Measurements from ENCODE around the gene CCBE1.

CCBE1 gene

DNA sequence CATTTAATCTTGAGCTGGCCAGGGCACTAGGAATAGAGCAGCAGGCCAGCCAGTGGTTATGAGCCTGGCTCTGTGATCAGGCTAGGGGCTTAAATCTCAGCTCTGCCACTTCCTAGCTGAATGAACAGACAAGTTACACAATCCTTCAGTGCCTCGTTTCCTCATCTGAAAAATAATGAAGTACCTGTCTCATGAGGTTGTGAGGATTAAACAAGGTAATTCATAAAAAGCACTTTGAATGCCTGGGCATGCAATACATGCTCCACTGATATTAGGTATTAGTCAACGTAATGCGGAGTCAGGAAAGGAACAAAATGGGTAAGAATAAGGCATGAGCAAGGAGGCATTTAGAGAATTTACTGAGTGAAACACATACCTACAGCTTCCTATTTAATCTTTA, 100.2 kb downstream of the CCBE1 start:
- no peak overlapping the region for H3K27ac ChIP-seq
- no peak for DNase-seq (ENCODE audit: low read depth, low spot score)

DNA sequence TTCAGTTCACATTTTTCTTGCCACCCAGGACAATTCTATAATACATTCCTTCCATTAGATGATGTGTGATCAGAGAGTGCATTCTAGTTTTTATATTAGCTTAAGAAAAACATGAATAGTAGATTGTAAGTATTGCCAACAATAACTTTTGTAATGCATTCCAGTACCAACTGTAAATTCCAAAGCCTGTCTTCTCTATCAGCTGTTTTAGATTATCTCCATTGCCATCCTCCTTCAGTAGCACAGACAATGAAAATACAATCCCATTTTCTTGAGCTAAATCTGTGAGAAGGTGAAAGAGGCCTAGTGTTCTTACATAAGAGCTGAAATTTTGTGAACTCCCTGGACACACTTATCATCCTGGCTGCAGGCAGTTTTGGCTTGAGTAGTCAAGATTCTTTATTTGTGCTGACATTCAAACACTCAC, 103.9 kb downstream of the CCBE1 start:
- no peak for DNase-seq (ENCODE audit: low read depth, low spot score)
- no peak overlapping the region for H3K27ac ChIP-seq

DNA sequence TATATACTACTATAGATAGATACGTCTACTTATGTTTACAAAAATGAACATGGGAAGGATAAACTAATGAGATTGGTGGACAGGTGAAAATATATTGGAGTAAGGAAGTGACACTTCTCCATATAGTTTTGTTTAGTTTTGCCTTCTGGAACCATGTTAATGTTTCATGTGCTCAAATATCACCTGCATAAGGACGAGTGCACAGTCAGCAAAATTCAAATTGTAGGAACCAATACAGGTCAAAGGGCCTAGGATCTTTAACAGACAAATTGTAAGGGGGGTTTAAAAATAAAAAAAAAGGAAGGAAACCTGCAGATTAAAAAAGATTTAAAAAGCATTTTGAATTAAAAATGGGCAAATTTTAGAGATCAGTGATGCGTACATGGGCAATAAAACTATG, 104.6 kb downstream of the CCBE1 start:
- DNase-seq (ENCODE audit: low read depth, low spot score) = no peak
- no peak overlapping the region for H3K27ac ChIP-seq

DNA sequence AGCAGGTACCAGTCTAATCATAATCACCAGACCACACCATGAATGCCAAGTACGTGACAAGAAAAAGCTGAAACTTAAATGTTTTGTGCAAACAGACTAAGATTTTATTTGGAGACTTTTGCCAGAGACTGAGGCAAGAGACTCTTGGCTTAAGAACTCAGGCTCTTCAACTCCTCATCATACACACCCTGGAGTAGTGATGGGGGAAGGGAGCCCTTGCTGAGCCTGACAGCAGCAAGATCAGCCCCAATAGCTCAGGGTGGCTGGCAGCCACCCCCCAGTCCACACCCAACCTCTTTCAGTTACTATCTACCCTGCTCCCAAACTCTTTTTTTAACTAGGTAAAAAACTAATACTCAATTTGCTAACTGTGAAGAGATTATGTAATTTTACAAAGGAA, 114.8 kb downstream of the CCBE1 start:
- no peak for DNase-seq (ENCODE audit: low read depth, low spot score)
- H3K27ac ChIP-seq = no peak overlapping the region

DNA sequence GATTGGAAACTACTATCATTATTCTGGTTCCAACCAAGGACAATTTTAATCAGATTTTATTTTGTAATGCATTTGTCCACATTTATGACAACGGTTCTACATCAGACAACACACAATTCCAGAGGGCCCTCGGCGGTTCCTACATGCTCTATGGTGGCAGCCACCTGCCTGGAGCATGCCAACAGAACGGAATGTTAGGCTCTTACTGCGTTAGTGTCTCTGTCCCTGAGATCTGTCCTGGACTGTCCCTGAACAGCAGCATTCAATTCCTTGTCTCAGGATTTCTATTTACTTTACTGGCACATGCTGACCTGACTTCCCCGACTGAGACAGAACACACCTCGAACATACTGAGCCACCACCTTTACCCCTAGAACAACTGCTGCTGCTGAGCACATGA, 117.7 kb downstream of the CCBE1 start:
- no peak overlapping the region for H3K27ac ChIP-seq
- no peak for DNase-seq (ENCODE audit: low read depth, low spot score)

DNA sequence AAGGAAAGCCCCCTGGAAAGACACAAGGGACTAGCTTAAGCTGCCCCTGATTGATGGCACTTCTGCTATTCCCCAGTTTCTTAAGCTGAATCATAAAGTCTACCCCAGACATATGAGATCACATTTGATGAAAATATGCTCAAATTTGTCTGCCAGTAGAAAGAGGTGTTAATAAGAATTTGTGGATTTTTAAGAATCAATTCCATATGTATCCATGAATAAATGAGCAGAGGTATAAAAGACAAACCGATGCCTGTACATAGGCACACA, 119.9 kb downstream of the CCBE1 start:
- no peak overlapping the region for H3K27ac ChIP-seq
- no peak for DNase-seq (ENCODE audit: low read depth, low spot score)

DNA sequence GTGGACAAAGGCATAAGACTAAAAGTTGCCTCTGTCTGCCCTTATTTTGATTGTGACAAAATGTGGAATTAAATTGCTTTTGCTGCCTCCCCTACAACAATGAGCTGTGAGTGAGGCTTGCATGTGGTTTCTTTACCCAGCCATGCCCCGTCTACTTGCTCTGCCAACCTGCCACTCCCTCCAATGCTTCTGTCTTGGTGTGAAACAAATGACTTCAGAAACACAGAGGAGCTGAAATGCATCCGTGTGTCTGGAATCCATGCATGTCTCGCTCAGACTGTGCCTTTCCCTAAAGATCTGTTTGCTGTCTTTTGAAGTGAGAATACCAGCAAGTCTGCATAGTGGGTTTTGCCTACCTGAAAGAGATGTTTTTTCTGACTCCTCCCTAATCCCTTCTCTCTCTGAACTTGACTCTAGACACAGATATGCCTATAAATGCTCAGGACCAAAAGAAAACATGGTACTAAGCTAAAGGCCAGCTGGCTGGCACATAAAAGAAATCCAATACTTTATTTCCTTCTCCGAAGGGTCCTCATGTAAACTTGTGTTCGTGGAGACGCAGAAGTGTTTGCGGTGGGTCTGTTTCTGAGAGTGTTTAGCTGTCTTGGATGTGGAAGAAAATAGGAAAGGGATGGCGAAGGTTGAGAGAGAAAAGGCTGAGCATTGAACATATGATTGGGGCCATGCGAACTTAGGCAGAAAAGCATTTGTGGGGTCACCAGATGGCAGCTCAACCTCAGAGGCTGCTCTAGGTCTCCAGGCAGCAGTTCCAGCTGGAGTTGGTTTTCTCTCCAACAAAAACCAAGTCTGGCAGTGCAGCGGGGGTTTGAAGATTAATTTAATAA, 120.5 kb downstream of the CCBE1 start:
- no peak overlapping the region for H3K27ac ChIP-seq
- DNase-seq (ENCODE audit: low read depth, low spot score) = no peak

DNA sequence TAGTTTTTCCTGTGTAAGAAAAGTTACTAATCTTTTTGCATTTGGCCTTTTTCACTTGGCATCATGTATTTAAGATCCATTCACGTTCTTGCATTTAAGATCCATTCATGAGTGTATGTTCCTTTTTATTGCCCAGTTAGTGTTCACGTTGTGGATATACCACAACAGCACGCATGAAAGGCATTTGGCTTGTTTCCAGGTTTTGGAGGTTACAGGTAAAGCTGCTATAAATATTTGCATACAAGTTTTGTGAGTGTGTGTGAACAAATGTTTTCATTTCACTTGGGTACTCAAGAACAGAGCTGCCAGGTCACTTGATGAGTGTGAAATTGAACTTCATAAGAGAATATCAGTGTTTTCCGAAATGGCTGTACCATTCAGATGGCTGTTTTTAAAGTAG, 121.2 kb downstream of the CCBE1 start:
- no peak for DNase-seq (ENCODE audit: low read depth, low spot score)
- H3K27ac ChIP-seq = no peak overlapping the region

DNA sequence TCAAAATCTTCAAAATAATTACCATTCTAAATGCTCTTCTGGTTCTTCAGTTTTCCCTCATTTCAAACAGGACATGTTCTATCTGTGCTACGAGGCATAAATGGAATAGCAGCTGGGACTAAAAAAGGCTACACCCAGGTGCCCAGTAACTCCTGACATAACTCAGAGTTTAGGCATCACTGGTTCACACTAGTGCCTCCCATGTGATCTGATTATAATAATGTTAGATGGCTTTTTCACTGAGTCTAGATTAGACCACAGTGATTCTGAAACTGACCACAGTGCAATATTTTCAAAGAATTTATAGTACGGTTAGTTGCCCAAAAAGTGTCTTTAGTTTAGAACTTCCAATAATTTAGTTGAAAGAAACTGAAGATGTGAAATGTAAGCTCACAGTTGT, 123.3 kb downstream of the CCBE1 start:
- DNase-seq (ENCODE audit: low read depth, low spot score) = no peak
- H3K27ac ChIP-seq = no peak overlapping the region

DNA sequence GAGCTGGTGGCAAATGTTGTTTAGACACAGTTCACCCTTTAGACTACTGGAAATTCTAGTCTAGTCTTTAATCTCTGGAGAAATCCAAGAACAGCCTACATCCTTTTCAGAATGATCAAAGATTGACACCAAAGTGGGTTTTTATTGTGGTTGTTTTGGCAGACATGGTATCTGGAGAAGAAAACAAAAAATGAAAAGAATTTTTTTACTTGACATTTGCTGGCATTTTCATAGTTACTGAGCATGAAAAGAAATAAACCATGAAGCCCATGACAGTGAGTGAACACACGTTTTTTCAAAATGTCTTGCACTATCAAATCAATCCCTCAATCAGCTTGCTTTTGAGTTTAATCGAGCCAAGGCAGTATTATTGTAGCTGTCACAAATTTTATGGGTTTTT, 125.3 kb downstream of the CCBE1 start:
- DNase-seq (ENCODE audit: low read depth, low spot score) = no peak
- no peak overlapping the region for H3K27ac ChIP-seq

DNA sequence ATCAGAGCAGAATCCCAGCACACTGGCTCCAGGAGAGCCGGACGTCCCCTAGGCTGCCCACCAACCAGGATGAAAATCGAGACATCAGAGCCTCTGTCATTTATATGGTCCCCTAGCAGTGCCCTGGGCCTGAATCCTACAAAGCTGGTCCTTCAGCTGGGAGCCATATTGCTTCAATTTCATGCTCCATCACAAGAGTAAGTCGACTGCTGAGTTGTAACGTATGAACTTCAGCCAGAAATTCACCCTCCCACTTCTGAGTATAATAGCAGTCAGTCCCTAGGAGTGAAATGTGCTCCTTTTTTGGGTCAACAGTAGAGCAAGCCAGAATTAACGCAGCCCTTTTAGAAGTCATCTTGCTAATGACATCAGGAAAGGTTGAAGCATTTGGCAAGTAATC, 126.4 kb downstream of the CCBE1 start:
- no peak for DNase-seq (ENCODE audit: low read depth, low spot score)
- H3K27ac ChIP-seq = no peak overlapping the region

DNA sequence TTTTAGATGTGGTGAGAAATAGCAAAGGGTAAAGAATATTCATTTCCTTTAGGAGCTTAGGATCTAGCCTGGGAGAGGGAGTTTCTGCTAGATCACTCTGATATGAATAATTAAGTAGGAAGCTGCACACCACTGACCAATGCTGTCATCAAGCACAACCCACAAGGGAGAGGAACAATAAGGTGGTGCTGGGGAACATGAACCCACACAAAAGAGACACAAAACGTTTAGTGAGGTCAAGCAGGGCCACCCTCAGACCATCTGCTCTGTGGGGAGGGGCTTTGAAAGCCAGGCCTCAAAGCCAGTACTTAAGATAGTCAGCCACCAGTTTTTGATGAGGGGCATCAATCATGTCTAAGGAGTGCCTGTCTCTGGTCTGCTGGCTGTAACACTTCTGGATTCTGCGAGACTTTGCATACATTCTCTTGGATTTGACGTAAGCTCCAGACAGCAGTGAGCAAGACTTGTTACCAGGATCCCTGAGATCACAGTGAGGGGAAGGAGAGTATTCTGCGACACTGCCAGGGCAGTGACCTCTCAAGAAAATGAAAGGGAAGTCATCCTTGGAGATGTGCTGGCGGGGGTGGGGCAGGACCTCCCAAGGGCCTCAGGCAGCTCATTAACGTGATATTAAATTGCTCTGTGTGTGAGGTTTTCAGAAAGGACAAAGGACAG, 127.0 kb downstream of the CCBE1 start:
- DNase-seq (ENCODE audit: low read depth, low spot score) = no peak
- no peak overlapping the region for H3K27ac ChIP-seq

DNA sequence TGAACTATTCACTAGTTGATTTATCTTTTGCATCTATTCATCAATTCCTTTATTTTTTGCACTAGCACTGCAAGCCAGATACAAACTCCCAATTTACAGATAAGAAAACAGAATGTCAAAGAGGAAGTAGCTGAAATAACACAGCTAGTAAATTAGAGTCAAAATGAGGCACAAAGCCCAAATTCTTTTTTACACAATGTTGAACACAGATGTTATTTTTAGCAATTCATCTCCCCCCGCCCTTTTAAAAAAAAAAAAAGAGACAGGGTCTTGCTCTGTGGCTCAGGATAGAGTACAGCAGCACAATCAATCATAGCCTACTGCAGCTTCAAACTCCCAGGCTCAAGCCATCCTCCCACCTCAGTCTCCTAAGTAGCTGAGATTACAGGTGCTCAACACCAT, 127.8 kb downstream of the CCBE1 start:
- no peak overlapping the region for H3K27ac ChIP-seq
- no peak for DNase-seq (ENCODE audit: low read depth, low spot score)

DNA sequence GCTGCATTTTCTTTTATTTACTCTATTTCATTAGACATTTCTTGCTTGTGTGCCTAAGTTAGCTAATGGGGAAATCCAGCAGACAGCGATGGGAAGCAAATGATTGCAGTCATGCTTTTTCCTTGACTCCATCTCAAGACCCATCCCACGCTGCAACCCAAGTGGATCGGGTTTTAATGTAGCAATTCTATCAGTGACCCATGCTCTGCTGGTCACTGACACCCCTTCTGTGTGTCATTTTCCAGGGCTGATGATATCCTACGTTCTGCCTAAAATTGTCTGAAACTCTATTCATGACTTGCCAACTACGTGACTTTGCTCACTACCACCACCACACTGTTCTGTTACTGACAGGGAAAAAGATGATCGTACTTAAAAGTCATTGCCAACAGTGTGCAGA, 129.8 kb downstream of the CCBE1 start:
- no peak for DNase-seq (ENCODE audit: low read depth, low spot score)
- no peak overlapping the region for H3K27ac ChIP-seq

DNA sequence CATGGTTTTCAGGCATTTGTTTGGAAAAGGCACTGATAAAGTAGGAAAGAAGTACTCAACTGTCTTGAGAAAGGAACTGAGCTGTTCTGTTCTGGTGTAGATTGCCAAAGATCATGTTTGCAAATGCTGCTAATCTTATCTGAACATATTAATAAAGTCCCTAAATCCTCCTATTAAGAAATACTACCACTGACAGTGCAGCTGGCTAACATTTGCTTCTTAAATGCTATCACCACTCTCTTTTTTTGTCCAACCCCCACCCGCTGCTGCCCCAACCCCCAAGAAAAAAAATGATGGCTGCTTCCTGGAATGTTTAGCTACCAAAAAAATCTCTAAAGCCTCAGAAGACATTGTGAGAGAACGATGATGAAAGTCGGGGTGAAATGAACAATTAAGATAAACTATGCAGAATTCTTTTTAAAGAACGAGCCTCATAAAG, 130.7 kb downstream of the CCBE1 start:
- DNase-seq (ENCODE audit: low read depth, low spot score) = no peak
- no peak overlapping the region for H3K27ac ChIP-seq

DNA sequence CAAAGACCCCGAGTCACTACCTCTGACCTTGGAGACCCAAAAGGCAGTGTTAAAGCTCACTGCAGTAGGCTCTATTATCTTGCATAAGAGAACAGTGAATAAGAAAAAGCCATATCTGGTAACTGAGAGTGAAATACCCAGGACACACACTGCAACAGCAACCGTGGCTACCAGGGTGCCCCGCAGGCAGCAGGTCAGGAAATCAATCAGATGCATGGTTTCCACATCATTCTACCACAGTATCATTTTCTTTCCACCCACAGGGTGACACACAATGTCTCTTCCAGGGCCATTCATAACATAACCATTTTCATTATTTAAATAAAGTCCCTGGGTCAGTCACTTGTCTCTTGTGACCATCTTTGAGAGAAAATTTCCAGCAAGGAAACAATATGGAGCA, 131.3 kb downstream of the CCBE1 start:
- no peak overlapping the region for H3K27ac ChIP-seq
- DNase-seq (ENCODE audit: low read depth, low spot score) = no peak

DNA sequence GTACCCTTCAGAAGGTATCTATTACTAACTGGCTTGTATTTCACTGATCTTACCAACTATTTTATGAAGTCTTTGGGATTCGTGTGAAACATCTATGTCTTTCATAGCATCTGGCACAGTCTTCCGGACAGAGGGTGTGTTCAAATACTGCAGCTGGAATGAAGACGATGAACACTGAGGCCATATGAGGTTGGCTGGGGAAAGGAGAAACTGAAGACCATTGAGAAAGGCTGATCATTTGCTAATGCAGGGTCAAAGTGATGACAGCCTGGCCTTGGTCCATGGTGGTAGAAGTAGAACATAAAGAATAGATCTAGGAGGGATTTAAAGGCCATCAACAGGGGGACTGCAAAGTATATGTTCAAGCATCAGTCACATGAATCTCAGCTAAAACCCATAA, 132.7 kb downstream of the CCBE1 start:
- H3K27ac ChIP-seq = no peak overlapping the region
- no peak for DNase-seq (ENCODE audit: low read depth, low spot score)

DNA sequence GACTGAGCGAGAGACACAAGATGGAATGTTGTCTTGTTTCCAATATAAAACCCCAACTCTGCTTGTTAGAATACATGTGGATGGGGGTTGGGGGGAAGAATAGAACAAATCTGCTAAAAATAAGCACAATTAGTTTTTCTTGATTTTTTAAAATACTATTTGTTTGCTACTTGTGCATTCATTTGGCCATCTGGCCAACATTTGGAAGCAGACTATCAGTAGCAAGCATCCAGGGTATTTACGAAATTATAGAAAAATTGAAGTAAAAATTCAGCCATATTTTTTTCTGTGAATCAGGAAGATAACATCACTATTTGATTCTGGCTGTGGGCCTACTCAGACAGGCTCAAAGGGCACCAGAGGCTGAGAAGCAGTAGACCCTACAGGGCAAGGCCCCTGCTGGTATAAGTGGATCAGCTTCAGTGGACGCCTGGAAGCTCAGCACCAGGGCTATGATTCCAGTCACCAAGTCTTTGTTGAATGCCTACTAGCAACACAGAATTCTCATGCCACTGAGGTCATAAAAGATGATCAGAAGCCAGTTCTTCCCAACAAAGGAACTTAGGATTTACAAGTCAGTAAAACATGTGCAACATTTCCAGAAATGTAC, 133.9 kb downstream of the CCBE1 start:
- no peak overlapping the region for H3K27ac ChIP-seq
- no peak for DNase-seq (ENCODE audit: low read depth, low spot score)

DNA sequence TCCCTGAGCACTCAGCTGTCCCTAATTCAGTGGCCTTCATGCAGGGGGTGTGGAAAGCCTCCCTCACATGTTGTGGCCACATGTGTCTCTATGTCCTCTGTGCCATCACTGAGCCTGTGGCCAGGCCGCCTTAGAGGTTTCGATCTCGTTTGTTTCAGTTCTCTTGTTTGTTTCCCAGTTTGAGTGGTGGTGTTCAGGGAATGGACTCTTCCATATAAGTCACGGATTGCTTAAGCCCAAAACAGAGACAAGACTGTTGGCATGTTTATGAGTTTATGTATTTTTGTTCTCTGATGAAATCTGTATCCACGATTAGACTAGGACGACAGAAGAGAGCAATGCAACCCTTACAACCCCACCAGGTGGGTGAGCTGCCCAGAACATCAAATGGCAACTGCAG, 134.5 kb downstream of the CCBE1 start:
- H3K27ac ChIP-seq = no peak overlapping the region
- DNase-seq (ENCODE audit: low read depth, low spot score) = no peak

DNA sequence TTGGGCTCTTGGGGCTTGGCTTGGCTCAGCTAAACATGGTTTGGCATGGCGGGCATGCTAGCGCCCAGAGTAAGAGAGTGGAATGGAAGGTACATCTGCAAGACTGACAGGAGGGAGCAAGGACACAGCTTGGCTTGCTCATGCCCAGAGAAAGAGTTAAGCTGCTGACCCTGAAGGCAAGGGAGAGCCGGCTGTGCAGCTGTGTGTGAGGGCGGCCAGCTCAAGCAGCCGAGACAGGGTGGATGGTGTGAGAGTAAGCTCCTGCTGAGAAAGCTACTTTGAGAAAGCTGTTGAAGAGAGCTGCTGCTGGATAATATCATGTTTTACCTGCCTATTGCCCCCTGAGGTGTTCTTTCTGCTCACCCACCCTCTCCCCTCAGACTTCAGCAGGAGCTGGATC, 135.6 kb downstream of the CCBE1 start:
- no peak for DNase-seq (ENCODE audit: low read depth, low spot score)
- H3K27ac ChIP-seq = no peak overlapping the region

DNA sequence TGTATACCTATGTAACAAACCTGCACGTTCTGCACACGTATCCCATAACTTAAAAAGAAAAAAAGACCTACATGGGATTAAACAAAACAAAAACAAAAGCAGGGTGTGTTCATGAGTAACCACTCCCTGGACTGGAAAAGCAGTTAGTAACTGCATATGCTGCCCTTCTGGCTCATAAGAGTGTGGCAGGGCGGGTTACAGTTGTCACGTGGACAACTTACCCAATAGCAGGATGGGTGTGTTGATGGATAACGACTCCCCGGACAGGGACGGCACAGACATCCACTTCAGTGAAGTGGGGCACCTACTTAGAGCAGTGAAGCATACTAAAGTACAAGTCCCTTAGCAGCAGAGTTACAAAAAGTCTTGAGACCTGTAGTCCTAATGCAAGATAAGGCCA, 136.7 kb downstream of the CCBE1 start:
- no peak overlapping the region for H3K27ac ChIP-seq
- DNase-seq (ENCODE audit: low read depth, low spot score) = no peak

DNA sequence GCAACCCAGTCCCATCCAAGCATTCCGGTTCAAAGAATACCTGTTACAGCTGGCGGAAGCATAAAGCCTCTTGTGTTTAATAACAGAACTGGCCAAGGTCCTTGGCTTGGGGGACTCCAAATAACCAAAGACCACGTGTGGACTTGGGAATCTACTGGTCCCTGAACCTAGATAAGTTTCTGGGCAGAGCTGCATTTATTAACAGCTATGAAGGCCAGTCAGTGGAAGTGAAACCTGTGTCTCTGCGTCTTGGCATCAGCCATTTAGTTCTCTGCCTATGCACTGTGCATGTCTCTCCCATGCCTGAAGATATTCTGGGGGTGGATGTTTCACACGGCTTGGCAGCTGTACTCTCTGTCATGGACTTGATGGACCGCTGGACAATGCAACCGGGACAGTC, 137.7 kb downstream of the CCBE1 start:
- no peak overlapping the region for H3K27ac ChIP-seq
- no peak for DNase-seq (ENCODE audit: low read depth, low spot score)

All from epithelial cell of prostate (primary cell).